ENCODE data around the gene BAIAP3. TPM values are rescaled to one million over a fixed set of nuclear protein-coding genes. Genes with fewer than 3 reads are reported as not detected.

BAIAP3 gene
- total RNA-seq, 2 experiments from 2014 or later: 3.2 to 6.3 TPM

DNA sequence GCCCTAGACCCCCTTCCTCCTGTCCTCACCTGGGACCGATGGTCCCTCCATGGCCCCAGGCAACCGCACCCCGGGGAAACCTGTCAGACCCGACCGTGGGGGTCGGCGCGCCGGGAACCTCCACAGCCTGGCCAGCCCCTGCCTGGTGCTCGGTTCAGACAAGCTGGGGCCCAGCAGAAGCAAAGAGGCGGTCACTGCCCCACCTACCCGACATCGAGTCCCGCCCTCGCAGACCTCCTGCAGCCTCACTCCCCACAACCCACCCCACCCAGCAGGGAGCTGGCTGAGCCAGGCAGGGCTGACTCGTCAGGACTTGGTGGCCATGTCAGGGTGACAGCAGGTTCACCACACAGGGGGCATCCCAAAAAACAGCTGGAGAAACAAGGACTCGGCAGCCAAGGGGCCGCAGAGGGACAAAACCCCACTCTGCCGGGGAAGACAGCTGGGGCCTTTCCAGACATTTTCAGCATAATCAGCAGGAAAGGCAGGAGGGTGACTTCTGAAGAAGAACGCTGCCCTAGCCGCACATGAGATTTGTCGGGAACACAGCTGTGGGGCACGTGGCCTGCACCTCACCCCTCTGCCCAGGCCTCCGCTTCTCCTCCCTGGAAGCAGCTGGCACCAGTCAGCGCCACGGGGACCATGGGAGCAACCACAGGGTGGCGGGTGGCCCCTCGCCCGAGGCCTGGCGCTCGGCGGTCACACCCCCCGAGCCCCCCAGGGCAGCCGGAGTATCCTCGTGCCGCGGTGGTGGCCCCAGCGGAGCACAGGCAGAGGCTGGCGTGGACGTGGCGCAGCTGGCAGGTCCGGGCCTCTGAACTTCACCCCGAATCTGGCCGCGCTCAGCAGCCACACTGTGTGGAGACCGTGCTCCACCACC is 41.2 kb downstream of the BAIAP3 start:
- no peak for TF ChIP-seq EZH2phosphoT487 (IDR thresholded peaks at IDR 0.05; ENCODE audit: borderline replicate concordance, low read depth, low read length)
- TF ChIP-seq, protein P1, sequence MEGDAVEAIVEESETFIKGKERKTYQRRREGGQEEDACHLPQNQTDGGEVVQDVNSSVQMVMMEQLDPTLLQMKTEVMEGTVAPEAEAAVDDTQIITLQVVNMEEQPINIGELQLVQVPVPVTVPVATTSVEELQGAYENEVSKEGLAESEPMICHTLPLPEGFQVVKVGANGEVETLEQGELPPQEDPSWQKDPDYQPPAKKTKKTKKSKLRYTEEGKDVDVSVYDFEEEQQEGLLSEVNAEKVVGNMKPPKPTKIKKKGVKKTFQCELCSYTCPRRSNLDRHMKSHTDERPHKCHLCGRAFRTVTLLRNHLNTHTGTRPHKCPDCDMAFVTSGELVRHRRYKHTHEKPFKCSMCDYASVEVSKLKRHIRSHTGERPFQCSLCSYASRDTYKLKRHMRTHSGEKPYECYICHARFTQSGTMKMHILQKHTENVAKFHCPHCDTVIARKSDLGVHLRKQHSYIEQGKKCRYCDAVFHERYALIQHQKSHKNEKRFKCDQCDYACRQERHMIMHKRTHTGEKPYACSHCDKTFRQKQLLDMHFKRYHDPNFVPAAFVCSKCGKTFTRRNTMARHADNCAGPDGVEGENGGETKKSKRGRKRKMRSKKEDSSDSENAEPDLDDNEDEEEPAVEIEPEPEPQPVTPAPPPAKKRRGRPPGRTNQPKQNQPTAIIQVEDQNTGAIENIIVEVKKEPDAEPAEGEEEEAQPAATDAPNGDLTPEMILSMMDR (conservative IDR thresholded peaks at IDR 0.05; ENCODE audit: low read length): no peak
- ChIA-PET CTCF (ENCODE audit: unreplicated experiment) (interaction anchor here (0.6 kb wide), 2 partner anchors 14 to 58 kb away, joined by 4 read pairs; no protein-coding TSS in a partner anchor), POLR2A (no interaction called here)
- Histone ChIP-seq H3K79me2 (ENCODE audit: insufficient read depth, low read depth, low read length) (no peaks in the 10 kb centered on the region), H3K36me3 (ENCODE audit: insufficient read depth, low read length) (peaks cover 6% of the 10 kb centered on the region; the same call in 1 of the 2 replicates), H3K9me3 (ENCODE audit: low read length) (no peaks in the 10 kb centered on the region), H3K27ac (ENCODE audit: low read depth, low read length, poor library complexity, severe bottlenecking) (no peak overlapping the region), H3K4me3 (ENCODE audit: low read depth, low read length, poor library complexity, severe bottlenecking) (no peak overlapping the region), H3K4me1 (ENCODE audit: insufficient read depth, low read length, poor library complexity, severe bottlenecking) (peaks cover under 1% of the 10 kb centered on the region), H3K4me2 (ENCODE audit: low read length) (no peak overlapping the region), H3K9me2 (ENCODE audit: insufficient read depth, low read length) (no peaks in the 10 kb centered on the region), H2AFZ (ENCODE audit: low read length) (no peak overlapping the region), H4K20me1 (ENCODE audit: insufficient read depth, low read length) (no peaks in the 10 kb centered on the region)
- DNase-seq (ENCODE audit: low spot score): no peak
- intact Hi-C loops (cut with micrococcal nuclease; ENCODE audit: unreplicated experiment): no loop called here
- no TSS peak for BruUV-seq (replicated peaks)

DNA sequence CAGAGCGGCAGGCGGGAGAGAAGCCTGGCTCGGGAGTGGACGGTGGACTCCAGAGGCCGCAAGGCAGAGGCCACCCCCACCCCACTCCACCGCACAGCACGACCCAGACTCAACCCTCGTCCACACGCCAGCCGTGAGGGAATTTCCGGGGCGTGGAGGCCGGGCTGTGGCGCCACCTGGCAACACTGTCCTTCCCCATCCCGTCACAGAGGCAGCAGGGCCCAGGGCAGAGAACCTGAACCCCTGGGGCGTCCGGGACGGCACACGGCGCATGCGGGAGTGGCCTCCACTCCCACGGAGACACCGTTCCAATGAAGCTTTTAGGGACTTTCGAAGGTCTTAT is 41.8 kb downstream of the BAIAP3 start:
- ChIA-PET CTCF (ENCODE audit: unreplicated experiment) (no interaction called here), POLR2A (no interaction called here)
- Histone ChIP-seq H4K20me1 (ENCODE audit: insufficient read depth, low read length) (no peaks in the 10 kb centered on the region), H3K27ac (ENCODE audit: low read depth, low read length, poor library complexity, severe bottlenecking) (no peak overlapping the region), H3K79me2 (ENCODE audit: insufficient read depth, low read depth, low read length) (no peaks in the 10 kb centered on the region), H3K4me2 (ENCODE audit: low read length) (no peak overlapping the region), H3K9me3 (ENCODE audit: low read length) (no peaks in the 10 kb centered on the region), H3K9me2 (ENCODE audit: insufficient read depth, low read length) (no peaks in the 10 kb centered on the region), H3K36me3 (ENCODE audit: insufficient read depth, low read length) (peaks cover 2% of the 10 kb centered on the region; the same call in 1 of the 2 replicates), H3K4me1 (ENCODE audit: insufficient read depth, low read length, poor library complexity, severe bottlenecking) (peaks cover 5% of the 10 kb centered on the region), H2AFZ (ENCODE audit: low read length) (no peak overlapping the region), H3K4me3 (ENCODE audit: low read depth, low read length, poor library complexity, severe bottlenecking) (no peak overlapping the region)
- BruUV-seq (replicated peaks): no TSS peak
- intact Hi-C loops (cut with micrococcal nuclease; ENCODE audit: unreplicated experiment): no loop called here
- TF ChIP-seq, protein P1 (conservative IDR thresholded peaks at IDR 0.05; ENCODE audit: low read length): no peak
- no peak for TF ChIP-seq EZH2phosphoT487 (IDR thresholded peaks at IDR 0.05; ENCODE audit: borderline replicate concordance, low read depth, low read length)
- DNase-seq (ENCODE audit: low spot score): no peak

DNA sequence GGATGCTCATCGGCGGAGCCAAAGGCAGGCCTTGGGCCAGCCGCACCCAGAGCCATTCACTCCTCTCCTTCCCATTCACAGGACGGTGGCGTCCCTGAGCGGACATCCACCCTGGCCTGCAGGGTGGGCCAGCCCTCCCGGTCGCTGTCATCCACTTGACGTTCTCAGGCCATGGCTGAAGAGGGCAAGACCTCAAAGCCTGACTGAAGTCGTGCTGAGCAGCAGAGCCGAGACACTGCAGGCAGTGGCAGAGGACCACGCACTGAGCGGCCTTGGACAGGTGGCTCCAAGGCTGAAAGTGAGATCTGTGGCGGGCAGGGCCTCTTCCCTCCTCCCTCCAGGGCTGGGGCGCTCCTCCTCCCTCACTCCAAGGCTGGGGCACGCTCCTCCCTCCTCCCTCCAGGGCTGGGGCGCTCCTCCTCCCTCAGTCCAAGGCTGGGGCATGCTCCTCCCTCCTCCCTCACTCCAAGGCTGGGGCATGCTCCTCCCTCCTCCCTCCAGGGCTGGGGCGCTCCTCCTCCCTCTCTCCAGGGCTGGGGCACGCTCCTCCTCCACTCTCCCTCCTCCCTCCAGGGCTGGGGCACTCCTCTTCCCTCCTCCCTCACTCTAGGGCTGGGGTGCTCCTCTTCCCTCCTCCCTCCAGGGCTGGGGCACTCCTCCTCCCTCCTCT is 42.4 kb downstream of the BAIAP3 start:
- Histone ChIP-seq H3K4me2 (ENCODE audit: low read length) (no peak overlapping the region), H3K36me3 (ENCODE audit: insufficient read depth, low read length) (no peaks in the 10 kb centered on the region), H3K4me3 (ENCODE audit: low read depth, low read length, poor library complexity, severe bottlenecking) (no peak overlapping the region), H3K4me1 (ENCODE audit: insufficient read depth, low read length, poor library complexity, severe bottlenecking) (peaks cover 5% of the 10 kb centered on the region), H3K9me2 (ENCODE audit: insufficient read depth, low read length) (no peaks in the 10 kb centered on the region), H3K79me2 (ENCODE audit: insufficient read depth, low read depth, low read length) (no peaks in the 10 kb centered on the region), H3K27ac (ENCODE audit: low read depth, low read length, poor library complexity, severe bottlenecking) (no peak overlapping the region), H3K9me3 (ENCODE audit: low read length) (no peaks in the 10 kb centered on the region), H2AFZ (ENCODE audit: low read length) (no peak overlapping the region), H4K20me1 (ENCODE audit: insufficient read depth, low read length) (no peaks in the 10 kb centered on the region)
- no TSS peak for BruUV-seq (replicated peaks)
- TF ChIP-seq EZH2phosphoT487 (IDR thresholded peaks at IDR 0.05; ENCODE audit: borderline replicate concordance, low read depth, low read length): no peak
- TF ChIP-seq, protein P1 (conservative IDR thresholded peaks at IDR 0.05; ENCODE audit: low read length): no peak
- intact Hi-C loops (cut with micrococcal nuclease; ENCODE audit: unreplicated experiment): no loop called here
- ChIA-PET POLR2A (no interaction called here), CTCF (ENCODE audit: unreplicated experiment) (no interaction called here)
- no peak for DNase-seq (ENCODE audit: low spot score)

Measured in OCI-LY7 (cell line).